GM12891 (cell line): ENCODE data around the gene PLA2G12A.

Source experiments
- DNase-seq: peaks from one replicate; pipeline ENCODE4 v3.0.0; 2011; ENCODE audit warnings: low spot score; ENCODE audit not compliant: insufficient read length
- FAIRE-seq: peaks from 2 replicates; lab custom pipeline; 2011; peaks lifted over from hg19 to GRCh38; lab: Jason Lieb, UNC
- PAX5 ChIP-seq: IDR thresholded peaks from 2 replicates; pipeline ENCODE4 v1.6.1; 2011; ENCODE audit warnings: low read length, moderate library complexity, mild to moderate bottlenecking; ENCODE audit not compliant: insufficient read depth, severe bottlenecking
- POLR2A ChIP-seq: IDR thresholded peaks from 2 replicates; pipeline ENCODE4 v1.6.1; 2011; ENCODE audit warnings: low read depth, low read length, control low read depth
- POLR2AphosphoS5 ChIP-seq: IDR thresholded peaks from 2 replicates; pipeline ENCODE4 v1.6.1; 2011; ENCODE audit warnings: low read depth, low read length, control low read depth
- POU2F2 ChIP-seq: IDR thresholded peaks from 2 replicates; pipeline ENCODE4 v1.6.1; 2011; ENCODE audit warnings: low read depth, mild to moderate bottlenecking, control low read depth, low read length, moderate library complexity
- SPI1 ChIP-seq: IDR thresholded peaks from 2 replicates; pipeline ENCODE4 v1.6.1; 2011; ENCODE audit warnings: low read depth, low read length, control low read depth
- TAF1 ChIP-seq: IDR thresholded peaks from 2 replicates; pipeline ENCODE4 v1.6.1; 2011; ENCODE audit warnings: low read depth, low read length, control low read depth

PLA2G12A gene

GRCh38 chr4:109749388-109750082, 19.7 kb upstream of the PLA2G12A start:
- TF ChIP-seq TAF1 (no peak), PAX5 (no peak), POU2F2 (no peak), SPI1 (no peak), POLR2AphosphoS5 (no peak), POLR2A (no peak)
- no peak for DNase-seq
- FAIRE-seq = no peak

DNA sequence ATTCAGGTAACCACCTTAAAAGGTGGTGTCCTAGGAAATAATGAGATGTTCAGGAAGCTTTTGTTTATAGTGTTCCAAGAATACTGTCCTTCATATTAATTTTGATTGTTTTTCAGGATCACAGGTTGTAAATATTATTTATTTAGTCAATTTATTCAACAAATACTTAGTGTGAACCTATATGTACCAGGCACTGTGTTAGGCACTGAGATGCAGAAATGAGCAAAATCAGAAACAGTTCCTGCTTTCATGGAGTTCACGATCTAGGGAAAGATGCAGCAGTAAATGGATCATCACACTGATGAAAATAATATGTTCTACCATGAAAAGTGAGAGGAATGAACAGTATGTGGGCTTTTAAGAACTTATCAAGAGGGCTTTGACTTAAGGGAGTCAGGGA, 18.2 kb upstream of the PLA2G12A start:
- DNase-seq (no peak), FAIRE-seq (no peak)
- no peak for TF ChIP-seq SPI1
- TF ChIP-seq POLR2AphosphoS5 = no peak
- no peak for TF ChIP-seq TAF1
- TF ChIP-seq POU2F2 = no peak
- TF ChIP-seq POLR2A = no peak
- no peak for TF ChIP-seq PAX5

DNA sequence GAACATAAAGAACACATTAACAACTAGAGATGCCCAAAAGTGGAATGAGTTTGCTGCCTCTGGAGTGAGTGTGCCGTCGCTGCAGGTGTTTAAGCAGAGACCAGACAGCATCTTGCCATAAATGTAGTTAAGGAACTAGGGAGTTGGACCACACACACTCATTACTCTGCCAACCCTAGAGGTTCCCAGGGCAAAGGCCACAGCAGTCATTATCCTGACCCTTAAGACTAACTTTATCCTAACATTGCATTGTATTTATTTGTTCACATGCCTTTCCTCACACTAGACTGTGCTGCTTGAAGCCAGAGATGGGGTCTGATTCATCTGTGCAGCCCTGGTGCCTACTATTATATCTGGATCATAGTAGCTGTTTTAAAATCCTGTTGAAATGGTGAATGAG, 16.9 kb upstream of the PLA2G12A start:
- no peak for FAIRE-seq
- TF ChIP-seq SPI1 (no peak), PAX5 (no peak), POU2F2 (no peak), POLR2AphosphoS5 (no peak), POLR2A (no peak), TAF1 (no peak)
- DNase-seq = no peak

DNA sequence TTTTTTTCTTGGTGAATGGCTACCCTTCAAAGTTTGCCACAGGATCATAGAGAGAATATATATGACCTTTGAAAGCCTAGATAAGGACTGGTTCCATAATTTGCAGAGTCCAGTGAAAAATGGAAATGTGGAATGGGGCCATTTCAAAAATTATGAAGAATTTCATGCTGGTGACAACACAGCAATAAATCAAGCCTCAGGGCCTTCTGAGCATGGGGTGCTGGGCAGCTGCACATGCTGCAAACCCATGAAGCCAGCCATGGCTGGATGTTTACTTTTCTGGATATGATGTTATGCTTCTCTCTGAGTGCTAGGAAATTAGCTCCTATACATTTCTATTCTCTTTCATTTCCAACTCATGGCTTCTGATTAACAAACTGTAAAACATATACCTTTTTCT, 16.0 kb upstream of the PLA2G12A start:
- DNase-seq = no peak
- FAIRE-seq = no peak
- no peak for TF ChIP-seq PAX5
- TF ChIP-seq POU2F2 = no peak
- no peak for TF ChIP-seq POLR2A
- no peak for TF ChIP-seq SPI1
- no peak for TF ChIP-seq POLR2AphosphoS5
- no peak for TF ChIP-seq TAF1

DNA sequence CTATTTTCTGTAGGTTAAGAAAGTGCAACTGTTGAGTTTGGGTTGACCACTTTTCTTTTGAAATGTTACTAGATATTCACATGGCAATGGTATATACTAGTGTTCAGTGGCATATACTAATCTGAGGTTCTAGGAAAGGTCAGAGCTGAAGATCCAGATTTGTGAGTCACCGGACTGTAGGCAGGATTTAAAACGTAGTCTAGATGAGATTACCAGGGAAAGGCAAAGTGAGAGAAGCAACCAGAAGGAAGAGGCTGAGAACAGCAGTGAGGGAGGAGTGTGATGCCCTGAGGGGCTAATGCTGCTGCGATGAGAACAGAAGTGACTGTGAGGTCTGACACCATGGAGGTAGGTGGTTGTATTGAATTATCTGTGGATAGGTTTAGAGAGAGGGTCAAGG, 9.7 kb upstream of the PLA2G12A start:
- no peak for TF ChIP-seq PAX5
- no peak for TF ChIP-seq SPI1
- no peak for TF ChIP-seq POLR2AphosphoS5
- TF ChIP-seq POLR2A = no peak
- no peak for TF ChIP-seq POU2F2
- TF ChIP-seq TAF1 = no peak
- no peak for DNase-seq
- no peak for FAIRE-seq

GRCh38 chr4:109738104-109738872, 8.4 kb upstream of the PLA2G12A start:
- DNase-seq (no peak), FAIRE-seq (no peak)
- no peak for TF ChIP-seq POU2F2
- TF ChIP-seq POLR2AphosphoS5 = no peak
- TF ChIP-seq TAF1 = no peak
- TF ChIP-seq SPI1 = no peak
- no peak for TF ChIP-seq PAX5
- no peak for TF ChIP-seq POLR2A

DNA sequence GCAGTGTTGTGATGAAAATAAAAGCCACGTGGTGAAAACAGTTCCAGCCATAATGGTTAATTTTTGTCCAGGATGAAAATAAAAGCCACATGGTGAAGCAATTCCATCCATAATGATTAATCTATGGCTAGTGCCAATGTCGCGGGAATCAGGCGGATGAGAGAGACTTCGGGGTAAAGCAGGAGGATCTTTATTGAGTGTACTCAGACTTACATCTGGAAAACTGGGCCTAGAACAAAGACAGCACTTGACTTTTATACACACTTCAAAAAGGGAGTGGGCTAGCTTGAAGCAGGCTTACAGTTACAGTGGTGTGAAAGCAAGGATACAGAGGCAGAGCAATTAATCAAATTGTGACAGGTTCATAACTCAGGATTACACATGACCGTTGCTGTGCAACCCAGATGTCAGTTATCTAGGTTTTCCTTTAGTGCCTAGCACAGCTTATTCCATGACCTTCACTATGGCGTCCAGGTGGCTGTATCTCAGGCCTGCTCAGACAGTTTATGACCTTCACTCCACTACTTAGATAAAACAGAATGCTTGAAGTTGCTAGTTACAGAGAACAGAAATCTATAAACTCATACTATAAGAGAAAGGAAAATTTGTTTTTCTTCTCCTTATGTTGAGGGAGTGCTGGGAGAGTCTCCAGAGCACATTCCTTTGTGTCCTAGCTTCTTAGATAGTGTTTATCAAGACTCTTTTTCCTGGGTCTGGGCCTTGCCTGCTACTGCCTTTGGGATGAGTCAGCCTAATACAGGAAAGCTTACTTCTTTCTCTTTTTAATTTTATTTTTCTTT, 5.9 kb upstream of the PLA2G12A start:
- no peak for FAIRE-seq
- DNase-seq = no peak
- no peak for TF ChIP-seq SPI1
- TF ChIP-seq TAF1 = no peak
- TF ChIP-seq POU2F2 = no peak
- TF ChIP-seq POLR2A = no peak
- no peak for TF ChIP-seq POLR2AphosphoS5
- TF ChIP-seq PAX5 = no peak

- no peak for TF ChIP-seq TAF1
- no peak for TF ChIP-seq POLR2A
- no peak for TF ChIP-seq PAX5
- no peak for TF ChIP-seq POLR2AphosphoS5
- no peak for TF ChIP-seq SPI1
- no peak for TF ChIP-seq POU2F2
- FAIRE-seq (no peak), DNase-seq (no peak)
These were observed 3.9 kb upstream of the PLA2G12A start for GRCh38 chr4:109733728-109734127.

- FAIRE-seq (no peak), DNase-seq (no peak)
- no peak for TF ChIP-seq POLR2A
- no peak for TF ChIP-seq TAF1
- TF ChIP-seq PAX5 = no peak
- no peak for TF ChIP-seq SPI1
- TF ChIP-seq POLR2AphosphoS5 = no peak
- no peak for TF ChIP-seq POU2F2
These were observed 1.0 kb upstream of the PLA2G12A start for GRCh38 chr4:109730619-109731545.
